Tibial nerve (tissue), 4 donors: Measurements from ENCODE around the gene RHOH. TPM values are rescaled to one million over a fixed set of nuclear protein-coding genes. Genes with fewer than 3 reads are reported as not detected.
"Not testable (repeated sequence)": the region's sequence is repeated elsewhere in the genome, so short reads cannot be mapped to it uniquely, and the experiment has no call there.

Source experiments
- DNase-seq, 2 donors: peaks; one replicate each; pipeline ENCODE4 v3.0.0-alpha.2; 2019; ENCODE audit warnings: low spot score in 2 of 2
- H3K27ac ChIP-seq, 4 donors: fragments of 200-600 bp; sonication (generic) in 3 of 4; one replicate each; pipeline ENCODE4 v1.5.1; 2017 to 2019; ENCODE audit warnings: mild to moderate bottlenecking in 1 of 4
- H3K27me3 ChIP-seq, 2 donors: fragments of 200-600 bp; sonication (generic) in 1 of 2; one replicate each; pipeline versions ENCODE4 v1.5.1 to v1.6.0; 2017 to 2019
- H3K36me3 ChIP-seq, 3 donors: fragments of 200-600 bp; sonication (generic); one replicate each; pipeline ENCODE4 v1.5.1; 2018 to 2019
- H3K4me1 ChIP-seq, 4 donors: fragments of 200-600 bp; sonication (generic) in 3 of 4; one replicate each; pipeline ENCODE4 v1.5.1; 2017 to 2019
- H3K4me3 ChIP-seq, 4 donors: fragments of 200-600 bp; sonication (generic) in 3 of 4; one replicate each; pipeline ENCODE4 v1.5.1; 2017 to 2019; ENCODE audit warnings: mild to moderate bottlenecking in 1 of 4, moderate library complexity in 1 of 4
- H3K9me3 ChIP-seq, 4 donors: fragments of 200-600 bp; sonication (generic) in 3 of 4; one replicate each; pipeline ENCODE4 v1.5.1; 2017 to 2019
- EP300 ChIP-seq, 2 donors: sonication (generic); formaldehyde crosslinking; IDR thresholded peaks; one replicate each; pipeline ENCODE4 v1.6.1; 2017; ENCODE audit warnings: antibody characterized with exemption in 2 of 2, mild to moderate bottlenecking in 1 of 2
- POLR2A ChIP-seq, 2 donors: fragments of 450-650 bp; IDR thresholded peaks; one replicate each; pipeline ENCODE4 v1.6.1; 2017; ENCODE audit warnings: antibody characterized with exemption in 2 of 2, mild to moderate bottlenecking in 2 of 2, moderate library complexity in 2 of 2
- WGBS, 2 donors: methylation state at CpG; one replicate each; pipeline ENCODE4 v1.1.5; 2018; 5-methylcytosine and 5-hydroxymethylcytosine counted together
- total RNA-seq, 4 donors: library from RNA; depleted of rRNA; stranded (reverse); fragments of >200 nt; gene quantifications; one replicate each; pipeline ENCODE4 v1.1.0, GENCODE V29; 2016
- TF ChIP-seq, protein P1 (sequence below), 5 experiments: fragments of 200-600 bp in 3 of 5; fragments of 450-650 bp in 2 of 5; sonication (generic) in 3 of 5; IDR thresholded peaks; one replicate each; pipeline ENCODE4 v1.5.1; 2016 to 2019; ENCODE audit warnings: antibody characterized with exemption in 5 of 5, mild to moderate bottlenecking in 3 of 5, moderate library complexity in 2 of 5

Gene RHOH
- total RNA-seq, 4 donors from 2014 or later, result 0.30 to 2.2 (median 1.0) TPM

DNA sequence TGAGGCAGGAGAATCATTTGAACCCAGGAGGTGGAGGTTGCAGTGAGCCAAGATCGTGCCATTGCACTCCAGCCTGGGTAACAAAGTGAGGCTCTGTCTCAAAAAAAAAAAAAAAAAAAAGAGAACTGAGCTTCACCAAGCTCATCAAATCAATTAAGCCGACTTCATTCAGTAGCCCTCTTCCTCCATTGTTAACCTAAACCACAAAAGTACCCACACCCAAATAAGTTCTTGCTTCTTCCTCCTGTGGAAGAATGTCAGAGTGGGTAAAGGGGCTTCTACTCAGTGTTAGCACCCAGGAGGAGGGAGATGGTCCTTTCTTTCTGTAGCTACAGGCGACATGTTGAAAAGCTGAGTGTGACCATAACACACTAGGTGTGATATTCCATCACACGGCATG lies 79.7 kb downstream of the RHOH start:
- Histone ChIP-seq H3K4me1 (no peaks in the 10 kb centered on the region), H3K27ac (no peak overlapping the region), H3K4me3 (no peak overlapping the region), H3K27me3 (no peaks in the 10 kb centered on the region), H3K9me3 (no peaks in the 10 kb centered on the region), H3K36me3 (no peaks in the 10 kb centered on the region)
- 80 to 81% methylated on average over 4 of the region's 4 CpGs for WGBS, 2 donors
- TF ChIP-seq POLR2A (IDR thresholded peaks at IDR 0.05) (no peak), EP300 (IDR thresholded peaks at IDR 0.05) (no peak)
- TF ChIP-seq, protein P1, sequence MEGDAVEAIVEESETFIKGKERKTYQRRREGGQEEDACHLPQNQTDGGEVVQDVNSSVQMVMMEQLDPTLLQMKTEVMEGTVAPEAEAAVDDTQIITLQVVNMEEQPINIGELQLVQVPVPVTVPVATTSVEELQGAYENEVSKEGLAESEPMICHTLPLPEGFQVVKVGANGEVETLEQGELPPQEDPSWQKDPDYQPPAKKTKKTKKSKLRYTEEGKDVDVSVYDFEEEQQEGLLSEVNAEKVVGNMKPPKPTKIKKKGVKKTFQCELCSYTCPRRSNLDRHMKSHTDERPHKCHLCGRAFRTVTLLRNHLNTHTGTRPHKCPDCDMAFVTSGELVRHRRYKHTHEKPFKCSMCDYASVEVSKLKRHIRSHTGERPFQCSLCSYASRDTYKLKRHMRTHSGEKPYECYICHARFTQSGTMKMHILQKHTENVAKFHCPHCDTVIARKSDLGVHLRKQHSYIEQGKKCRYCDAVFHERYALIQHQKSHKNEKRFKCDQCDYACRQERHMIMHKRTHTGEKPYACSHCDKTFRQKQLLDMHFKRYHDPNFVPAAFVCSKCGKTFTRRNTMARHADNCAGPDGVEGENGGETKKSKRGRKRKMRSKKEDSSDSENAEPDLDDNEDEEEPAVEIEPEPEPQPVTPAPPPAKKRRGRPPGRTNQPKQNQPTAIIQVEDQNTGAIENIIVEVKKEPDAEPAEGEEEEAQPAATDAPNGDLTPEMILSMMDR (IDR thresholded peaks at IDR 0.05), result no peak
- no peak for DNase-seq

DNA sequence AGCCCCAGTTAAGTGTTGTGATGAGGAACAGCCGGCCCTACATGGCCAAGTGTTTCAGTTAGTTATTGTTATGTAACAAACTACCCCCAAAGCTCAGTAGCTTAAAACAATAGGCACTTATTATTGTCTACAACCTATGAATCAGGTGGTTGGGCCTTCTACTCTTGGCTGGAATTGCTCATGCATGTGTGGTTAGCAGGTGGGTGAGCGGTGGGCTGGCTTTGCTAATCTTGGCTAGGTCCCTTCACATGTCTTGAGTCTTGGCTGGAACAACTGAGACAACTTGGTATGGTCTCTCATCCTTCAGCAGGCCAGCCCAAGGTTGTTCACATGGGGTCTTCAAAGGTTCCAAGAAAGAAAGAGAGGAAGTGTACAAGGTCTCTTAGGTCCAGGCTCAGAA lies 83.8 kb downstream of the RHOH start:
- no peak for DNase-seq
- H3K4me1 ChIP-seq, result no peaks in the 10 kb centered on the region
- no peaks in the 10 kb centered on the region for H3K27me3 ChIP-seq
- no peak overlapping the region for H3K4me3 ChIP-seq
- no peaks in the 10 kb centered on the region for H3K36me3 ChIP-seq
- H3K9me3 ChIP-seq, result no peaks in the 10 kb centered on the region
- H3K27ac ChIP-seq, result no peak overlapping the region
- WGBS, 2 donors, result 86 to 94% methylated on average over 2 of the region's 2 CpGs
- TF ChIP-seq EP300 (IDR thresholded peaks at IDR 0.05) (no peak), POLR2A (IDR thresholded peaks at IDR 0.05) (no peak)
- TF ChIP-seq, protein P1 (IDR thresholded peaks at IDR 0.05), result no peak

DNA sequence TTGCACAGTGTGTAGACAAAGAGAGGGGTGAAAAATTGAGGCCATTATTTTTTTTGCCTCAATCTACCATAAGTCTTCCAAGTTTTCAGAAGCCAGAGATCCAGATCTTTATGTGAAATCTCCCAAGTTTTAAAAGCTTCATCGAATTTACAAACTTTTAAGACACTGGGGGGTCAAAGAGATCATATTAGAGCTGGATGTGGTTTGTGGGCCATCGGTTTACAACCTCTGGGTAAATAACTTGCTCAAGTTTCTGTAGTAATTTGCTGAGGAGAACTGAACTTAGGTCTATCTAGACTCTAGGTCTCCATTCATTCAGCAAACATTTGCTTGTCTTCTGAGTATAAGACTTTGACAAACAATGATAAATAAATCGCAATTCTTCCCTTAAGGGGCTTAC lies 84.3 kb downstream of the RHOH start:
- no peaks in the 10 kb centered on the region for H3K9me3 ChIP-seq
- H3K27ac ChIP-seq, result no peak overlapping the region
- WGBS, 2 donors, result 86 to 87% methylated on average over 3 of the region's 3 CpGs
- no peaks in the 10 kb centered on the region for H3K4me1 ChIP-seq
- H3K36me3 ChIP-seq, result no peaks in the 10 kb centered on the region
- TF ChIP-seq, protein P1 (IDR thresholded peaks at IDR 0.05), result no peak
- no peak for TF ChIP-seq POLR2A (IDR thresholded peaks at IDR 0.05)
- DNase-seq, result no peak
- H3K27me3 ChIP-seq, result no peaks in the 10 kb centered on the region
- H3K4me3 ChIP-seq, result no peak overlapping the region

DNA sequence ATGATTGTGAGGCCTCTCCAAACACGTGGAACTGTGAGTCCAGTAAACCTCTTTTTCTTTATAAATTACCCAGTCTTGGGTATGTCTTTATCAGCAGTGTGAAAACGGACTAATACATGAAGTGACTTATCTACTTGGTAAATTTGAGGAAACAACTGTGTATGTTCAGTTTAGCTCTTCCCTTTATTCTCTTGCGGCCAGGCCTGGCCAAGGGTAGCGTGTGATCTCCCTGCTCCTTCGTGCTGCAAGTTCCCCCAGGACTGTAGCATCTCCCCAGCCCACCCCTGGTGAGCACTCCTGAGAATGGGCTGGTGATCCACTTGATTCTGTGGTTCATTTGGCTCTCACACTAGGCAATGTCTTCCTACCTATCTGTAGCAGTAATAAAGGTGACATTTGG lies 85.1 kb downstream of the RHOH start:
- H3K9me3 ChIP-seq, result no peaks in the 10 kb centered on the region
- H3K4me1 ChIP-seq, result no peaks in the 10 kb centered on the region
- no peak for TF ChIP-seq EP300 (IDR thresholded peaks at IDR 0.05)
- TF ChIP-seq, protein P1 (IDR thresholded peaks at IDR 0.05), result no peak
- no peak for DNase-seq
- no peaks in the 10 kb centered on the region for H3K36me3 ChIP-seq
- no peak overlapping the region for H3K4me3 ChIP-seq
- H3K27ac ChIP-seq, result no peak overlapping the region
- 79 to 81% methylated on average over 5 of the region's 5 CpGs for WGBS, 2 donors
- no peaks in the 10 kb centered on the region for H3K27me3 ChIP-seq

DNA sequence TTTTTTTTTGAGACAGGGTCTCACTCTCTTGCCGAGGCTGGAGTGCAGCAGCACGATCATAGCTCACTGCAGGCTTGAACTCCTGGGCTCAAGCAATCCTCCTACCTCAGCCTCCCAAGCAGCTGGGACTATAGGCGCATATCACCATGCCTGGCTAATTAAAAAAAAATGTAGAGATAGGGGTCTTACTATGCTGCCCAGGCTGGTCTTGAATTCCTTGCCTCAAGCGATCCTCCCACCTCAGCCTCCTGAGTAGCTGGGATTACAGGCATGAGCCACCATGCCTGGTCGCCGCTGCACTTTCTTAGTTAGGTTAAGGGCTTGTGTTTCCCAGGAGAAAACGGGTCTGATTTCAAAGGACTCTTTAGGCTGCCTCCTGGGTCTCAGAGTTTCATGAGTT lies 86.0 kb downstream of the RHOH start:
- not testable (repeated sequence) for H3K9me3 ChIP-seq, H3K27ac ChIP-seq, H3K4me3 ChIP-seq, H3K27me3 ChIP-seq, H3K4me1 ChIP-seq, H3K36me3 ChIP-seq, DNase-seq
- WGBS, 2 donors, result 90 to 91% methylated on average over 7 of the region's 7 CpGs

DNA sequence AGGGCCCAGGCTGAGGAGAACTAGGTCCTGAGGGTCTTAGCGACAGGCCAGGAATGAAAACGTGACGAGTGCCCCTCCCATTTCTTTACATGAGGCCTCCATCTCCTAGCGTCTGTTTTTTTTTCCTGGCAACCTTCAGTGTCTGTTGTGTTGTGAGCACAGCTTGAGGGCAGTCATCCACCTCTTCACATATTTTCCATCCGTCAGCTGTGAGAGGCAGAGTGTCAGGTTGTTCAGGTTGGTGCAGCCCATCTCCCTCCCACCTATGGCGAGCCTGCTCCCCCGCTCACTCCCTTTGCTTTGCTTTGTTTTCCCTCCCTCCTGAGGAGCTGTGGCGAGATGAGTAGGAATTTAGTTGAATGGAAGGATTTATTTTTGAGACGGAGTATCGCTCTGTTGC lies 86.6 kb downstream of the RHOH start:
- no peak overlapping the region for H3K4me3 ChIP-seq
- TF ChIP-seq EP300 (IDR thresholded peaks at IDR 0.05), result no peak
- TF ChIP-seq, protein P1 (IDR thresholded peaks at IDR 0.05), result no peak
- no peak for TF ChIP-seq POLR2A (IDR thresholded peaks at IDR 0.05)
- no peaks in the 10 kb centered on the region for H3K4me1 ChIP-seq
- no peaks in the 10 kb centered on the region for H3K27me3 ChIP-seq
- no peak overlapping the region for H3K27ac ChIP-seq
- H3K9me3 ChIP-seq, result no peaks in the 10 kb centered on the region
- H3K36me3 ChIP-seq, result no peaks in the 10 kb centered on the region
- DNase-seq, result no peak
- 90 to 92% methylated on average over 10 of the region's 10 CpGs for WGBS, 2 donors
